ENCODE results near the gene KCTD10.
"Not testable (repeated sequence)": the region's sequence is repeated elsewhere in the genome, so short reads cannot be mapped to it uniquely, and the experiment has no call there.

Gene KCTD10

GRCh38 chr12:109423392-109423791, 53.7 kb downstream of the KCTD10 start:
- DNase-seq (ENCODE audit: low read depth in 1 of 2, low spot score in 1 of 2) = no peak

GRCh38 chr12:109422251-109422650, 54.8 kb downstream of the KCTD10 start:
- DNase-seq (ENCODE audit: low read depth in 1 of 2, low spot score in 1 of 2) = no peak

- no peak for DNase-seq (ENCODE audit: low read depth in 1 of 2, low spot score in 1 of 2)
These were observed 55.6 kb downstream of the KCTD10 start for GRCh38 chr12:109421355-109422087.

GRCh38 chr12:109418848-109419480, 58.1 kb downstream of the KCTD10 start:
- no peak for DNase-seq (ENCODE audit: low read depth in 1 of 2, low spot score in 1 of 2)

- DNase-seq (ENCODE audit: low read depth in 1 of 2, low spot score in 1 of 2) = not testable (repeated sequence)
These were observed 71.0 kb downstream of the KCTD10 start for GRCh38 chr12:109406147-109406546.

GRCh38 chr12:109404841-109405240, 72.3 kb downstream of the KCTD10 start:
- DNase-seq (ENCODE audit: low read depth in 1 of 2, low spot score in 1 of 2) = not testable (repeated sequence)

Measured in activated T-helper 1 cell treated with anti-CD3 and anti-CD28 coated beads, Interleukin-2, amount 50 U/mL, for 16 hours (primary cell).